HCT116 (cell line): ENCODE results near the gene MRPL58.

ENCODE experiments used
- EZH2 ChIP-seq: fragments of 200-600 bp; sonication (generic); IDR thresholded peaks from 2 replicates; pipeline ENCODE4 v1.6.1; 2017; ENCODE audit warnings: antibody characterized with exemption, mixed run types
- EZH2phosphoT487 ChIP-seq: fragments of 200-600 bp; IDR thresholded peaks from 2 replicates; pipeline ENCODE4 v1.6.1; 2018; ENCODE audit warnings: antibody characterized with exemption, borderline replicate concordance
- POLR2A ChIP-seq: IDR thresholded peaks from 2 replicates; pipeline ENCODE4 v1.7.0; 2011; ENCODE audit warnings: borderline replicate concordance; ENCODE audit not compliant: insufficient read depth, insufficient read length; ENCODE audit errors: extremely low read depth
- ZNF274 ChIP-seq: fragments of 200-500 bp; sonication (Bioruptor generic); IDR thresholded peaks from 2 replicates; pipeline ENCODE4 v1.6.1; 2014; ENCODE audit warnings: mild to moderate bottlenecking, low read depth, low read length, inconsistent platforms
- TF ChIP-seq, protein P1 (sequence below), 3 experiments: fragments of 200-600 bp in 1 of 3; sonication (generic) in 1 of 3; IDR thresholded peaks in 2 of 3; conservative IDR thresholded peaks in 1 of 3; 2 replicates each; pipeline ENCODE4 v1.5.1; 2012 to 2017; ENCODE audit warnings: low read depth in 2 of 3, low read length in 2 of 3, antibody characterized with exemption in 1 of 3, borderline replicate concordance in 1 of 3, control low read depth in 1 of 3, mild to moderate bottlenecking in 1 of 3, mixed read lengths in 1 of 3, mixed run types in 1 of 3, moderate library complexity in 1 of 3; ENCODE audit not compliant: insufficient read depth in 1 of 3

DNA sequence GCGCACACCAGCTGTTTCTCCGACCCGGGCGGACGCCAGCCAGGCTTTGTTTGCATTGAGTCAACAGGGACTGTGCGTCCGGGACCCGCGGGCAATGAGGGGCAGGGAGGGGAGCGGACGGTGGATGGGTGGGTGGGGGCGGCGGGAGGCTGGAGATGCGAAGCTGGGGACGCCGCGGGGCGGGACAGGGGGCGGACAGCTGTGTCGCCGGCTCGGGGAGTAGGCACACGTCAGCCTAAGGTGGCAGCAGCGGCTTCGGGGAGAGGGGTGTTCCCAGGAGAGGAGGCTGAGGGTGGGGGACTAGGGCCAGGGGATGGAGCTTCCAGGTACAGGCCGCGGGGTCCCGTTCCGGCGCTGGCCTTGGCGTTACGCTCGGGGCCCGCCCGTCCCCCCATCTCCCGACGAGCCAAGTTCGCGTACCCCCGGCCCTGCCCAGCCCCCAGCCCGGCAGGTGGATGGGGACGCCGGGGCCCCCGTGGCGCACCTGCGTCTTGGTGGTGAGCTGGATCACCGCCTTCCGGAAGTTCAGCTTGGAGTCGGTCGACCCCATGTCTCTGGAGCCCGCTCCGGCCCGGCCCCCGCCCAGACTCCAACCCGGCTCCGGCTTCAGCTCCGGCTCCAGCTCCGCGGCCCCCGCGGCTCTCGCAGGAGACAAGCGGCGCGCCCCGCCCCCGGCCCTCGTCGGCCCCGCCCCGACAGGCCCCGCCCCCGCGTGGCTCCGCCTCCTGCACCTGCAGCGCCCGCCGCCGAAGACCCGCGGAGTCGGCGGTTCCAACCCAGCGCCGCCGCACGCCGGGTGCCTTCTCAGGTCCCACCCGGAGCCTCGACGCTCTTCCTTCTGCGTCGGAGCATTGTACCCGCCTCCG, 40.1 kb upstream of the MRPL58 start, which contains the start of gene HID1:
- TF ChIP-seq EZH2 (no peak), ZNF274 (no peak), POLR2A (no peak), EZH2phosphoT487 (no peak)
- TF ChIP-seq, protein P1, sequence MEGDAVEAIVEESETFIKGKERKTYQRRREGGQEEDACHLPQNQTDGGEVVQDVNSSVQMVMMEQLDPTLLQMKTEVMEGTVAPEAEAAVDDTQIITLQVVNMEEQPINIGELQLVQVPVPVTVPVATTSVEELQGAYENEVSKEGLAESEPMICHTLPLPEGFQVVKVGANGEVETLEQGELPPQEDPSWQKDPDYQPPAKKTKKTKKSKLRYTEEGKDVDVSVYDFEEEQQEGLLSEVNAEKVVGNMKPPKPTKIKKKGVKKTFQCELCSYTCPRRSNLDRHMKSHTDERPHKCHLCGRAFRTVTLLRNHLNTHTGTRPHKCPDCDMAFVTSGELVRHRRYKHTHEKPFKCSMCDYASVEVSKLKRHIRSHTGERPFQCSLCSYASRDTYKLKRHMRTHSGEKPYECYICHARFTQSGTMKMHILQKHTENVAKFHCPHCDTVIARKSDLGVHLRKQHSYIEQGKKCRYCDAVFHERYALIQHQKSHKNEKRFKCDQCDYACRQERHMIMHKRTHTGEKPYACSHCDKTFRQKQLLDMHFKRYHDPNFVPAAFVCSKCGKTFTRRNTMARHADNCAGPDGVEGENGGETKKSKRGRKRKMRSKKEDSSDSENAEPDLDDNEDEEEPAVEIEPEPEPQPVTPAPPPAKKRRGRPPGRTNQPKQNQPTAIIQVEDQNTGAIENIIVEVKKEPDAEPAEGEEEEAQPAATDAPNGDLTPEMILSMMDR (IDR thresholded peaks at IDR 0.05 in 2 of 3, conservative IDR thresholded peaks at IDR 0.05 in 1 of 3; ENCODE audit: borderline replicate concordance in 1 of 3, insufficient read depth in 1 of 3, low read depth in 2 of 3, low read length in 2 of 3): no peak
